Measurements from ENCODE around the gene SORCS2.

The SORCS2 gene

GRCh38 chr4:7395645-7396044 lies 203.3 kb downstream of the SORCS2 start:
- TF ChIP-seq, protein P1, sequence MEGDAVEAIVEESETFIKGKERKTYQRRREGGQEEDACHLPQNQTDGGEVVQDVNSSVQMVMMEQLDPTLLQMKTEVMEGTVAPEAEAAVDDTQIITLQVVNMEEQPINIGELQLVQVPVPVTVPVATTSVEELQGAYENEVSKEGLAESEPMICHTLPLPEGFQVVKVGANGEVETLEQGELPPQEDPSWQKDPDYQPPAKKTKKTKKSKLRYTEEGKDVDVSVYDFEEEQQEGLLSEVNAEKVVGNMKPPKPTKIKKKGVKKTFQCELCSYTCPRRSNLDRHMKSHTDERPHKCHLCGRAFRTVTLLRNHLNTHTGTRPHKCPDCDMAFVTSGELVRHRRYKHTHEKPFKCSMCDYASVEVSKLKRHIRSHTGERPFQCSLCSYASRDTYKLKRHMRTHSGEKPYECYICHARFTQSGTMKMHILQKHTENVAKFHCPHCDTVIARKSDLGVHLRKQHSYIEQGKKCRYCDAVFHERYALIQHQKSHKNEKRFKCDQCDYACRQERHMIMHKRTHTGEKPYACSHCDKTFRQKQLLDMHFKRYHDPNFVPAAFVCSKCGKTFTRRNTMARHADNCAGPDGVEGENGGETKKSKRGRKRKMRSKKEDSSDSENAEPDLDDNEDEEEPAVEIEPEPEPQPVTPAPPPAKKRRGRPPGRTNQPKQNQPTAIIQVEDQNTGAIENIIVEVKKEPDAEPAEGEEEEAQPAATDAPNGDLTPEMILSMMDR (IDR thresholded peaks at IDR 0.05; ENCODE audit: extremely low read depth, missing control alignments) = no peak
- no peak for DNase-seq (ENCODE audit: low spot score)

DNA sequence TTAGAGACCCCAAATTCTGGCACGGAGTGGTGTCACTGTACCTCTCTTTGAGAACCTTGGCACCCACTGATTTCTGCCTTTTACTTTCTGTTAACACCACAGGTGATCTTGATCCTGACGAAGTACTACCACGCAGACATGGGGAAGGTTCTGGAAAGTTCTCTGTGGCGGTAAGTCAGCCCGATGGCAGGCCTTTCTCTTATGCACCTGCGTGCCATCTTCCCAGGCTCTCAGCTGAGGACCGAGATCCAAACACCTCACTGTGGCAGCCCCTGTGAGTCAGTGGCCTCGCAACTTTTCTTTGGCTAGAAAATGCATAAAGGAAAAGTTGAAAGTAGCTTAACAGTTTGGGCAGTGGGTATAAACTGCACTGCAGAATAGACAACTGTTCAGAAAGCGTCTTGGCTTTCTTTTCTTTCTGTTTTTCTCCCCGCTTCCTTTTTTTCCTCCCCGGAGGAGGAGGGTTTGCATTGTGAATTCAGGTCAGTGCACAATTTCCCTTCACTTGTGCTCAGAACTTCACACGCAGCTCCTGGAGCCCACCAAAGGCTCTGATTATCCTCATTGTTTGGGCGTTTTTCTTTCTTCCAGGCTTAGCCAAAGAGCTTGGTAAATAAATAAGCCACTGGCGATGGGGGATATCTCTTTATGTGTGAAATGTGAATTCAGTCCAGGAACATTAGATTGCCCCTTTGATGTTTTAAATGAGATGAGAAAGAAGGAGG lies 204.0 kb downstream of the SORCS2 start:
- DNase-seq (ENCODE audit: low spot score) = no peak
- TF ChIP-seq, protein P1 (IDR thresholded peaks at IDR 0.05; ENCODE audit: extremely low read depth, missing control alignments) = no peak

DNA sequence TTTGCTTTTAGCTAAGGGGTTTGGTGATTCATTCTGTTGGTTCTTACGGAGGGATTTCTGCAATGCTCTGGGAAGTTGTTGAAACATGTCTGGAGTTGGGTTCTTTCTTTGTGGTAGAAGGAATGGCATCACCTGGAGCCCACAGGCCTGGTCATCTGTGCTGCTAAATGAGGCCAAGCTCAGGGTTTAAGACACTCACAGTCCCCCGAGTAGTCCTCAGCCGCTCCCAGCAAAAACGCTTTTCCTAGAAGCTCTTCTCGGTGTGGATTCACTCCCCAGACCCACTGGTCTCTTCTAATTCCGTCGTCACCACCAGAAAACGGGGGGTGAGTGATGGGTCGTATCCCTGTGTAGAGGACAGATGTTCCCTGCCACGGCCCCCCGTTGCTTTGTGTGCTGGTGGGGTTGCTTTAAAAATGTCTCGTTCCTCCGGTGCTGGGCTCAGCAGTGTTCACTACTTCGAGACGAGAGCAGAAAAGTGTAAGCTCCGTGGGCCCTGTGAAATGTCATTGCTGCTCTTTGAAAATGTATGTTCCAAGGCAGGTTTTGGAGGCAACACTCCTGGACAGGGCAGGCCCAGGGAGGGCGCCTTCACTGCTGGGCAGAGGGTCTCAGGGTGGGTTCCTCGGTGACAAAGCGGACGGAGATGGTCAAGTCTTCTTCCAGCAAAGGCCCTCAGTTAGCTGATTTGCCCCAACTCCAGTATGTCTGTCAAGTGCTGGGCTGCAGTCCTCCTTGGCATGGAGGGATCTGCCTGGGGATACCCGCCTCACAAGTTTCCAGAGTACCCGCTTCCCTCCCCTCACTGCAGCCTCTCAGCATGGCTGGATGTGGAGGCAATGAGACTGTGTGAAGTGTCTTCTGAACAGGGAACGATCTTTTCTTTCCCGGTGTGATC lies 205.1 kb downstream of the SORCS2 start:
- TF ChIP-seq, protein P1 (IDR thresholded peaks at IDR 0.05; ENCODE audit: extremely low read depth, missing control alignments) = no peak
- DNase-seq (ENCODE audit: low spot score) = no peak

DNA sequence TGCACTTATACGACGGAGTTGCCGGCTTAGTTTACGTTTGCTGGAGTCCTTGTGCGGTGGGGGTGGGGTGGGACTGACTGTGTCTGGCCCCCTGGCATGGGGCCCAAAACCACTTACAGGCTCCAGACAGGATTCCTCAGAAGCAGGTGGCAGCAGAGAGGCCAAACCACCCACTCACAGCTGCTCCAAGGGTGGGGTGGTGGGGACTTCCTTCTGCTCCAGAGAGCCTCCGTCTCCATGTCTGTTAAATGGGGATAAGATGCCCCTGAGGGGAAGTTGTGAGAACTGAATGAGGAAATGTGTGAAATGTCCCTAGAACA lies 205.7 kb downstream of the SORCS2 start:
- TF ChIP-seq, protein P1 (IDR thresholded peaks at IDR 0.05; ENCODE audit: extremely low read depth, missing control alignments) = no peak
- DNase-seq (ENCODE audit: low spot score) = no peak

GRCh38 chr4:7398788-7399439 lies 206.6 kb downstream of the SORCS2 start:
- no peak for DNase-seq (ENCODE audit: low spot score)
- TF ChIP-seq, protein P1 (IDR thresholded peaks at IDR 0.05; ENCODE audit: extremely low read depth, missing control alignments) = no peak

- no peak for DNase-seq (ENCODE audit: low spot score)
- TF ChIP-seq, protein P1 (IDR thresholded peaks at IDR 0.05; ENCODE audit: extremely low read depth, missing control alignments) = no peak
Observed at GRCh38 chr4:7399440-7400234, 207.3 kb downstream of the SORCS2 start.

Data from GM20000 (cell line).